T-cell (primary cell): Measurements from ENCODE around the gene C4BPA. TPM values are rescaled to one million over a fixed set of nuclear protein-coding genes. Genes with fewer than 3 reads are reported as not detected.
A peak's percentile ranks its signal among the peaks of the same experiment; 100 is the strongest.

Experiments
- ATAC-seq, 4 experiments: fragments of 200-7000 bp in 3 of 4; fragments of 150-1000 bp in 1 of 4; cut with Tn5 transposase; replicated peaks in 1 of 4; 1 replicate in 3 of 4; 2 replicates in 1 of 4; pipeline ENCODE4 v1.10.0; 2021; ENCODE audit warnings: moderate library complexity in 3 of 4, mild to moderate bottlenecking in 2 of 4, moderate number of reproducible peaks in 1 of 4
- CTCF ChIA-PET, 2 donors: fragments of 300-600 bp; sonication (Branson Sonifier 250); formaldehyde crosslinking; loops; one replicate each; lab custom pipeline; 2022; ENCODE audit warnings: antibody characterized with exemption in 2 of 2; lab: Charles Lee
- POLR2A ChIA-PET, 2 donors: fragments of 300-600 bp; sonication (Branson Sonifier 250); formaldehyde crosslinking; loops; one replicate each; lab custom pipeline; 2022; ENCODE audit warnings: antibody characterized with exemption in 2 of 2; lab: Charles Lee
- DNase-seq, 35 experiments: peaks; one replicate each; pipeline versions ENCODE4 v3.0.0 to v3.0.0-alpha.2; 2013 to 2023
- H3K27ac ChIP-seq: one replicate; pipeline ENCODE4 v1.5.1; 2013; ENCODE audit warnings: low read length
- H3K27me3 ChIP-seq, 2 experiments: replicated peaks in 1 of 2; 1 replicate in 1 of 2; 2 replicates in 1 of 2; pipeline versions ENCODE4 v1.6.1 to v1.7.0; 2013; ENCODE audit warnings: low read length in 1 of 2, mixed read lengths in 1 of 2; ENCODE audit not compliant: control insufficient read depth in 2 of 2, insufficient read depth in 2 of 2; ENCODE audit errors: extremely low read depth in 1 of 2
- H3K36me3 ChIP-seq, 2 donors: 1 replicate in 1 of 2; 2 replicates in 1 of 2; pipeline versions ENCODE4 v1.6.1 to v1.7.0; 2013; ENCODE audit warnings: low read length in 1 of 2; ENCODE audit not compliant: control insufficient read depth in 2 of 2, insufficient read depth in 1 of 2; ENCODE audit errors: extremely low read depth in 1 of 2
- H3K4me1 ChIP-seq, 2 experiments: 1 replicate in 1 of 2; 2 replicates in 1 of 2; pipeline versions ENCODE4 v1.6.1 to v1.7.0; 2013; ENCODE audit warnings: low read length in 2 of 2, mixed read lengths in 1 of 2; ENCODE audit not compliant: insufficient read depth in 2 of 2, control insufficient read depth in 1 of 2; ENCODE audit errors: extremely low read depth in 1 of 2
- H3K4me3 ChIP-seq, 2 donors: 1 replicate in 1 of 2; 2 replicates in 1 of 2; pipeline versions ENCODE4 v1.5.1 to v1.7.0; 2013; ENCODE audit warnings: mild to moderate bottlenecking in 2 of 2, low read length in 1 of 2, moderate library complexity in 1 of 2; ENCODE audit not compliant: control insufficient read depth in 1 of 2; ENCODE audit errors: extremely low read depth in 1 of 2
- H3K9me3 ChIP-seq: 2 replicates; pipeline ENCODE4 v1.7.0; 2013
- H3K27ac Mint-ChIP-seq, 2 donors: one replicate each; pipeline ENCODE4 v1.8.0; 2020 to 2021; ENCODE audit warnings: mild to moderate bottlenecking in 2 of 2, mixed read lengths in 2 of 2
- H3K27me3 Mint-ChIP-seq, 2 donors: one replicate each; pipeline ENCODE4 v1.8.0; 2021 to 2022; ENCODE audit warnings: mixed read lengths in 2 of 2
- H3K36me3 Mint-ChIP-seq: one replicate; pipeline ENCODE4 v1.8.0; 2021; ENCODE audit warnings: mixed read lengths
- H3K4me1 Mint-ChIP-seq, 3 donors: one replicate each; pipeline ENCODE4 v1.8.0; 2020 to 2022; ENCODE audit warnings: mixed read lengths in 3 of 3, mild to moderate bottlenecking in 1 of 3
- H3K4me3 Mint-ChIP-seq, 3 donors: one replicate each; pipeline ENCODE4 v1.8.0; 2020 to 2022; ENCODE audit warnings: mild to moderate bottlenecking in 3 of 3, mixed read lengths in 3 of 3, moderate library complexity in 3 of 3
- H3K9me3 Mint-ChIP-seq, 3 donors: one replicate each; pipeline ENCODE4 v1.8.0; 2020 to 2022; ENCODE audit warnings: mixed read lengths in 3 of 3
- WGBS: methylation state at CpG from one replicate; pipeline ENCODE4 v1.1.5; 2013; ENCODE audit warnings: missing lambda C conversion rate; ENCODE audit not compliant: insufficient coverage; 5-methylcytosine and 5-hydroxymethylcytosine counted together
- total RNA-seq, 35 experiments: library from RNA in 6 of 35; stranded (reverse) in 6 of 35; fragments of 120-200 nt in 1 of 35; gene quantifications; one replicate each; pipeline versions ENCODE4 v1.2.1 to v1.2.4 and lab custom pipeline; 2013 to 2026

C4BPA gene
- total RNA-seq, 5 donors from 2014 or later (not counting 1 experiment from before 2014, with no cell fraction given), result 0.60 to 0.72 (median 0.70) TPM; not detected in 2

DNA sequence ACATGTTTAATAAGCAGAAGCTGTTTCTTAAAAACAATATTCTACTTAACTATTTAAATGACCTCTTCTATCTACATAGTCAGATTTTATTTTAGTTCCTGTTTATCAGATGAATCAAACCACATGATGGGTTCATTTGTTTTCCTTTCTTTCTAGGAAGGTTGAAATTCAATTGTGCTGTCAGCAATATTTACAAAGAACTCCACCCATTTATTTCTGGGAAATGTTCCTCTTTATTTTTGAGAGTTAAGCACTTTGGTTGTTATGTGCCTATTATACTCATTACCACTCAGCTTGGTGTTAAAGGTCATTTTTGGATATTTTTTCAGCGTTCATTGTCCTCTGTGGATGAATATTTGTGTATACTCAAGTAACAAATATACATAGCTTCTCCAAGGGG, 84.9 kb downstream of the C4BPA start:
- no CpG with 5 or more reads among the region's 1 CpG for WGBS
- Histone ChIP-seq H3K4me1 (peaks cover 0 to 6% of the 10 kb centered on the region in 2 experiments), H3K9me3 (no peaks in the 10 kb centered on the region), H3K36me3 (no peaks in the 10 kb centered on the region), H3K4me3 (no peak overlapping the region), H3K27ac (no peak overlapping the region), H3K27me3 (no peaks in the 10 kb centered on the region)
- Mint-ChIP-seq H3K36me3 (no peaks in the 10 kb centered on the region), H3K9me3 (peaks cover 3 to 7% (median 4%) of the 10 kb centered on the region in 3 donors), H3K4me1 (peaks cover 14 to 25% (median 21%) of the 10 kb centered on the region in 3 donors), H3K27me3 (peaks cover 0 to 3% of the 10 kb centered on the region in 2 donors), H3K27ac (peak overlapping the region in 1 of 2 donors; percentile 23), H3K4me3 (no peak overlapping the region)
- ChIA-PET CTCF (interaction anchor here in 1 of 2 donors (0.6 to 1.4 kb wide), 2 partner anchors 216 to 224 kb away, joined by 3 read pairs; no protein-coding TSS in a partner anchor), POLR2A (interaction anchor here in 1 of 2 donors (0.6 kb wide), 1 partner anchor 217 kb away, joined by 3 read pairs; no protein-coding TSS in a partner anchor)
- no peak for DNase-seq
- no peak for ATAC-seq

DNA sequence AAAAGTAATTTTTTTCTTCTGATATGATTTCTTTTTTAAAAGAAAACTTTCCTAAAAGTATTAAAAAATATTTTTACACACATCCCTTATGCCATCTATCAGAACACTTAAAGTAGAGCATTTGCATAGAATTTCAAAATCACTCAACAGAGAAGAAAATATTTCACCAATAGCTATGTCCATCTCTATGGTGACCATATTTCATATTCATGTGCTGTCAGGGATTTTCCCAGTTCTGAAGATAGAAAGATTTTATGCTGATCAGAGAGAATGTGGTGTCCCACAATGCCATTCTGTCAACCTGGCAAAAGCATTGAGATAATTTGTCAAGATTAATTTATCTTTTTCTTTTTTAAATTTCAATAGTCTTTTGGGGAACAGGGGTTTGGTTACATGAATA, 87.0 kb downstream of the C4BPA start:
- ATAC-seq (no peak), DNase-seq (no peak)
- Histone ChIP-seq H3K27me3 (peaks cover 0 to 5% of the 10 kb centered on the region in 2 experiments), H3K36me3 (no peaks in the 10 kb centered on the region), H3K9me3 (no peaks in the 10 kb centered on the region), H3K27ac (no peak overlapping the region), H3K4me1 (peaks cover 0 to 6% of the 10 kb centered on the region in 2 experiments), H3K4me3 (no peak overlapping the region)
- no peak overlapping the region for H3K27ac Mint-ChIP-seq
- POLR2A ChIA-PET, result no interaction called here
- no peak overlapping the region for H3K4me3 Mint-ChIP-seq
- peaks cover 14 to 25% (median 20%) of the 10 kb centered on the region in 3 donors for H3K4me1 Mint-ChIP-seq
- H3K9me3 Mint-ChIP-seq, result peaks cover 3 to 11% (median 8%) of the 10 kb centered on the region in 3 donors
- H3K36me3 Mint-ChIP-seq, result no peaks in the 10 kb centered on the region
- H3K27me3 Mint-ChIP-seq, result peaks cover 4 to 5% of the 10 kb centered on the region in 2 donors
- CTCF ChIA-PET, result interaction anchor here in 1 of 2 donors (0.6 kb wide), 1 partner anchor 86 kb away, joined by 10 read pairs; no protein-coding TSS in a partner anchor

DNA sequence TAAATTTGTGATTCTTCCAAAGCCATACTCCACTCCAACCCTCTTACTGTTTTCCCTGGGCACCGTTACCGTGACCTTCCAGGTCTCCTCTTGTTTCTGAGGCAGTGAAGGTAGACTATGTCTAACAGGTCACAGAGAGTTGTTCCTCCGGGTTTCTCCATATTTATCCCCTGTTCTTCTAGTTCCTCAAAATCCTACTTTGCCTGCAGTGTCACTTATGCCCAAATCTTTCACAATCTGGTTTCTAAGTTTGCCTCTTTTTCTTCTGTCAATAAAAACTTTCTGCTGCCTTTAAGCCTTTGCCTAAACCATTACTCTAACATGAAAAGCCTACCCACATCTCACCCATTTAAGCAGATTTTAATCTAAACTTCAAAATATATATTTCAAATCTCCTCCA, 87.7 kb downstream of the C4BPA start:
- POLR2A ChIA-PET, result no interaction called here
- H3K36me3 Mint-ChIP-seq, result no peaks in the 10 kb centered on the region
- Histone ChIP-seq H3K4me1 (peaks cover 0 to 6% of the 10 kb centered on the region in 2 experiments), H3K9me3 (no peaks in the 10 kb centered on the region), H3K27ac (no peak overlapping the region), H3K36me3 (no peaks in the 10 kb centered on the region), H3K4me3 (no peak overlapping the region), H3K27me3 (peaks cover 0 to 6% of the 10 kb centered on the region in 2 experiments)
- H3K27ac Mint-ChIP-seq, result no peak overlapping the region
- DNase-seq, result no peak
- peaks cover 3 to 11% (median 8%) of the 10 kb centered on the region in 3 donors for H3K9me3 Mint-ChIP-seq
- no peak for ATAC-seq
- H3K4me1 Mint-ChIP-seq, result peaks cover 14 to 25% (median 20%) of the 10 kb centered on the region in 3 donors
- CTCF ChIA-PET, result no interaction called here
- no peak overlapping the region for H3K4me3 Mint-ChIP-seq
- 70% methylated on average over 1 of the region's 3 CpGs for WGBS
- peaks cover 4 to 5% of the 10 kb centered on the region in 2 donors for H3K27me3 Mint-ChIP-seq

DNA sequence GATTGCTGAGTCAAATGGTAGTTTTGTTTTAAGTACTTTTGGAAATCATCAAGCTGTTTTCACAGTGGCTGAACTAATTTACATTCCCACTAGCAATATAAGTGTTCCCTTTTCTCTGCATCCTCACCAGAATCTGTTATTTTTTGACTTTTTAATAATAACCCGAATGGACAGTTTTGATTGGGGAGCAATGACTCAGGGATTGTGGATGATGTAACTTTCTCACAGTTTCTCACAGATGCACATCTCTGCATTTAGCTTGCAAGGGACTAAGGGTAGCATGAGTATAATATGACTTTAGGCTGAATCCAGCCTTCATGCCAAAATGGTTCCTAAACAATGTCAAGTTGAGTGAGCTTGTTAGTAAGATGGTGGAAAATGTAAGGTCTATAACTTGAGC, 90.2 kb downstream of the C4BPA start:
- H3K27ac Mint-ChIP-seq, result no peak overlapping the region
- ChIA-PET CTCF (no interaction called here), POLR2A (no interaction called here)
- H3K4me1 Mint-ChIP-seq, result peaks cover 10 to 15% (median 13%) of the 10 kb centered on the region in 3 donors
- ATAC-seq (no peak), DNase-seq (no peak)
- Histone ChIP-seq H3K36me3 (no peaks in the 10 kb centered on the region), H3K4me1 (peaks cover 0 to 2% of the 10 kb centered on the region in 2 experiments), H3K4me3 (no peak overlapping the region), H3K27ac (no peak overlapping the region), H3K27me3 (peaks cover 0 to 6% of the 10 kb centered on the region in 2 experiments), H3K9me3 (no peaks in the 10 kb centered on the region)
- no peak overlapping the region for H3K4me3 Mint-ChIP-seq
- no CpG with 5 or more reads among the region's 1 CpG for WGBS
- peaks cover 4 to 5% of the 10 kb centered on the region in 2 donors for H3K27me3 Mint-ChIP-seq
- no peaks in the 10 kb centered on the region for H3K36me3 Mint-ChIP-seq
- peaks cover 0 to 10% (median 10%) of the 10 kb centered on the region in 3 donors for H3K9me3 Mint-ChIP-seq

Other genes starting within 250 kb of the C4BPA start
- gene IL20, start 238.6 kb upstream of the C4BPA start, total RNA-seq, result not detected
- under 1 TPM in 2 of 5 donors, not detected in 3; 0.18 to 0.22 TPM for gene IL24, start 206.8 kb upstream of the C4BPA start, total RNA-seq
- gene FCMR, start 182.3 kb upstream of the C4BPA start, total RNA-seq, result 100 to 1,000 TPM; 275 to 576 (median 453) TPM
- gene PIGR, start 157.8 kb upstream of the C4BPA start, total RNA-seq, result 1 to 10 TPM in 3 of 5 donors, not detected in 2; 2.7 to 6.7 (median 3.2) TPM
- not detected for gene FCAMR, start 133.8 kb upstream of the C4BPA start, total RNA-seq
- under 1 TPM; 0.08 to 0.29 (median 0.14) TPM for gene C1orf116, start 71.5 kb upstream of the C4BPA start, total RNA-seq
- gene YOD1, start 53.0 kb upstream of the C4BPA start, total RNA-seq, result 10 to 100 TPM in 2 of 5 donors, 1 to 10 TPM in 3; 7.8 to 13.5 (median 8.7) TPM
- gene PFKFB2, start 51.0 kb upstream of the C4BPA start, total RNA-seq, result 1 to 10 TPM; 1.6 to 4.7 (median 3.2) TPM
- gene C4BPB, start 15.4 kb upstream of the C4BPA start, total RNA-seq, result 1 to 10 TPM in 2 of 5 donors, under 1 TPM in 2, not detected in 1; 0.66 to 4.8 (median 1.0) TPM
- gene CD55, start 217.4 kb downstream of the C4BPA start, total RNA-seq, result 100 to 1,000 TPM in 3 of 5 donors, 10 to 100 TPM in 2; 86.2 to 218 (median 117) TPM